Measurements from ENCODE around the gene PTGES.

PTGES gene

DNA sequence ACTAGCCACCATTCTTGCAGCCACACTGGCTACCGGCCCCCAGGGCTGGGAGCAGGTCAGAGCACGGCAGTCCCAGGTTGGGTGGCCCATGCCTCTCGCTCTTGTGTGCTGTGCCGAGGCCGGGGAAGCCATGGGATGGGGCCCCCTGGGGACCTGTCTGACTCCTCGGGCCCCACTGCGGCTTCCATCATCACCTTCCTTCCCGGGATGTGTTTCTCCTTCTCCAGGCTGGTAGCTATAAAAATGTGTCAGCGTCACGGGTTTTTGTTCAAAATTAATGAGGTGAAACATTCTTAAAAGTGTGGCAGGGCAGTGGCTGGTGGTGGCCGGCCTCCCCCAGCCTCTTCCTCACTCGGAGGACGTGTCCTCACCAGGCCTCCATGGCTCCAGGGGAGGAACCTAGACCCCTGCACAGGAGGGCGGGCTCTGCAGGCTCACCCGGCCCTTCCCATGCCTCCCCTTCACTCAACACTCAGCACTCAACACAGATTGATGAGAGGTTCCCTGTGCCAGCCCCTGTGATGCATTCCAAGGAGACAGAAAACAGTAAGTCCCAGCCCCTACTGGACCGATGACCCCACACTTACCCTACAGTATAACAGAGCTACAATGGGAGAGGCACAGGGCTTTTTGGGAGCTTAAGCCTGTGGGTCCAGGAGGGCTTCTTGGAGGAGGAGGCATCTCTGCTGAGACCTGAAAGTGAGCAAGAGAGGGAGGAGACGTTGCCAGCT lies 43.2 kb downstream of the PTGES start:
- TF ChIP-seq, protein P1, sequence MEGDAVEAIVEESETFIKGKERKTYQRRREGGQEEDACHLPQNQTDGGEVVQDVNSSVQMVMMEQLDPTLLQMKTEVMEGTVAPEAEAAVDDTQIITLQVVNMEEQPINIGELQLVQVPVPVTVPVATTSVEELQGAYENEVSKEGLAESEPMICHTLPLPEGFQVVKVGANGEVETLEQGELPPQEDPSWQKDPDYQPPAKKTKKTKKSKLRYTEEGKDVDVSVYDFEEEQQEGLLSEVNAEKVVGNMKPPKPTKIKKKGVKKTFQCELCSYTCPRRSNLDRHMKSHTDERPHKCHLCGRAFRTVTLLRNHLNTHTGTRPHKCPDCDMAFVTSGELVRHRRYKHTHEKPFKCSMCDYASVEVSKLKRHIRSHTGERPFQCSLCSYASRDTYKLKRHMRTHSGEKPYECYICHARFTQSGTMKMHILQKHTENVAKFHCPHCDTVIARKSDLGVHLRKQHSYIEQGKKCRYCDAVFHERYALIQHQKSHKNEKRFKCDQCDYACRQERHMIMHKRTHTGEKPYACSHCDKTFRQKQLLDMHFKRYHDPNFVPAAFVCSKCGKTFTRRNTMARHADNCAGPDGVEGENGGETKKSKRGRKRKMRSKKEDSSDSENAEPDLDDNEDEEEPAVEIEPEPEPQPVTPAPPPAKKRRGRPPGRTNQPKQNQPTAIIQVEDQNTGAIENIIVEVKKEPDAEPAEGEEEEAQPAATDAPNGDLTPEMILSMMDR (conservative IDR thresholded peaks at IDR 0.05; ENCODE audit: low read length), result no peak
- no peak overlapping the region for H3K4me3 ChIP-seq (ENCODE audit: low read length)
- DNase-seq (ENCODE audit: low read depth), result peak; percentile 30

DNA sequence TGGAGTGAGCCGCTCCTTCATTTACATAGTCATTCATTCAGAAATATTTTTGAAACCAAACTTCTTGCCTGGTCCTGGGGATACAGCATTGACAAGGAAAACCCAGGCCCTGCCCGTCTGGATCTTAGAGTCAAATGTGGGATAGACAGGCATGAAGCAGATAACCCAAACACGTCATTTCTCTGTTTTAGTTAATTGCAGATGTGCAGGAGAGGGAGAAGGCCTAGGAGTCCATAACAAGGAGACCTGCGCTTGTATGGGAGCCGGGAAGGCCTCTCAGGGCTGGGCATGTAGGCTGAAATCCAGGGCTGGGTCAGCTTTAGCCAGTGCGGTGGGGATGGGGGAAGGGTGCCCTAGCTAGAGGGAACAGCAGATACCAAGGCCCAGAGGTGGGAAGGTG lies 44.0 kb downstream of the PTGES start:
- TF ChIP-seq, protein P1 (conservative IDR thresholded peaks at IDR 0.05; ENCODE audit: low read length), result no peak
- H3K4me3 ChIP-seq (ENCODE audit: low read length), result no peak overlapping the region
- DNase-seq (ENCODE audit: low read depth), result peak; percentile 81

DNA sequence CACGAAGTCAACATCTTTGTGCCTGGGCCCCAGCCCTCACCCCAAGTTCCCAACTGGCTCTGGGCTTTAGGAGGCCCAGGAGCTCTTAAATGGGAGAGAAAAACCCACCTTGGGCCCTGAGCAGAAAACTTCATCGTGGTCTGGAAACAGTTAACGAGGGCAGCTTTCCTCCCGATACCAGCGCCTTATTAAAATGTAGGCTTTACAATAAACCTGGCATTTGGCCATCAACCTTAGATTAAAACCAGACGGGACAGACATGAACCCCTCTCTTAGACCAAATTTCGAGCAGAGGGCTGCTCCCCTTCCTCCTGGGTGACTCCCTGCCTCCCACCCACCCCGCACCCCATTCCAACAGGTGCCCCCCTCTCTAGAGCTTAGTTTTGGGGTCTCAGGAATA lies 48.0 kb downstream of the PTGES start:
- TF ChIP-seq, protein P1 (conservative IDR thresholded peaks at IDR 0.05; ENCODE audit: low read length), result no peak
- DNase-seq (ENCODE audit: low read depth), result no peak
- H3K4me3 ChIP-seq (ENCODE audit: low read length), result no peak overlapping the region

DNA sequence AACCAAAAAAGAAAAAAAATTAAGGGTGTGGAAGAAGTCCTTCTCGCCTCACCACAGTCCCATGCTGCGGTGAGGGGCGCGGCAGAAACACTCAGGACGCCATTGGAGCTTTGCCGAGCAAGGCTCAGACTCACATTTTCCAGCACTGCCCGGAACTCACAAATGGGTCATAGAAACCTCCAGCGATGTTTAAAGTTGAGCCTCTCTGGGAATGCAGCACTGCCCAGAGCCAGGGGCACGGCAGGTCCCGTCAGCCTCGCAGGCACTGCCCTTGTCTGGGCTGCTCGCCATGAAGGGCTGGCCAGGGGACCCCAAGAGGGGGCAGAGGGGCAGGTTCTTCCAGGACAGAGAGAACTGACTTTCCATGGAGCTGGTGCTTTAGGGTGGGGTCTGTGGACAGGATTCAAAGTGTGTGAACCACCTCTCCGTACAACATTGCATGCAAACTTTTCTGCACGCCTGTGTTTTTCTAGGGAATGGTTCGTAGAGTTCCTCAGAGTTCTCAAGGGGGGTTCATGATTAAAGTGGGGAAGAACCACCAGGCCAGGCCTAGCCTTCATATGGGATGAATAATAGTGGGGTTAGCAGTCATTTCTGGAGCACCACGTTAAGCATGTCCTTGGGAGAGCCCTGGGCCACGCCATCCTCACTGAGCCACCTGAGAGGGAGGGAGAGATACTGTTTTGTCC lies 49.0 kb downstream of the PTGES start:
- peak; percentile 81 for DNase-seq (ENCODE audit: low read depth)
- H3K4me3 ChIP-seq (ENCODE audit: low read length), result 0 out of 2 replicates have a peak overlapping the region, but pooled peaks have one; percentile 5
- TF ChIP-seq, protein P1 (conservative IDR thresholded peaks at IDR 0.05; ENCODE audit: low read length), result no peak

DNA sequence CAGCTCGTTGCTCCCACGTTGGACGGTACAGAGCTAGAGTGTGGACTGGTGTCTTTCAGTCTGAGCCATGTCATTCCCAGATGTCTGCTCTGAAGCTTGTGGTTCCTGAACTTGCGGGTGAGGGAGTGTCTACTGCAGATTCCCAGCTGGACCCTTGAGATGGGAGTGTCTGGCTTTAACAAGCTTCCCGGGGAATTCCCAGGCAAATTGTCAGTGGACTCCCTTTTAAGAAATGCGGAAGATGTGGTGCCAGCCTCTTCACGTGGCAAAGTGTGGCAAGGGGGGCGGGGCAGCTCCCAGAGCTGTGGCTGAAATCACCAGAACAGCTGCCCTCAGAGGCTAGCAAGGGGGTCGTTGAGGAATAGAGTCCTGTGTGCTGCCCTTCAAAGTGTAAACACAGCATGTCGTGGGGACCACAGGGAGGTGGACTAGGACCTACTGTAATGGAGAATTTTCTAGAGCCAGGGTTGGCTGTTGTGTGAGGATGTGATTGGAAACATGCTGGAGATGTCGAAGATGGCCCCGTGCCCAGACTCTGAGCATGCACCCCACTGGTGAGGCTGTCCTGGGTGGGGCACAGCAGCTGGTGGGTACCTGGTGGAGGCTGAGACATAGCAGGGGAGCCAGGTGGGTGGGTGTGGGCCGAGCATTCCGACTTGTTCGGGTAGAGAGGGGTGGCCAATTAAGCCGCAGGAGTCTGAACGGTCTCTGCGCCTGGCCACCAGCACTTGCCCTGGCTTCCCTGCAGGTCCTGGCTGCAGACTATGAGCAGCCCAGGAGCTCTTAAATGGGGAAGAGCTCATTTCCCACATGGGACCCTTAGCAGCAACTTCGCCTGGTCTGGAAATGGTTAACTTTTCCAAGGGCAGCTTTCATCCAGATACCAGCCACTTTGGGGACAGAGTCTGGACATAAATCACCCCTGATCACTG lies 50.0 kb downstream of the PTGES start:
- DNase-seq (ENCODE audit: low read depth), result peak; percentile 99
- TF ChIP-seq, protein P1 (conservative IDR thresholded peaks at IDR 0.05; ENCODE audit: low read length), result no peak
- peak overlapping the region; percentile 7; the same call in 1 of the 2 replicates for H3K4me3 ChIP-seq (ENCODE audit: low read length)

DNA sequence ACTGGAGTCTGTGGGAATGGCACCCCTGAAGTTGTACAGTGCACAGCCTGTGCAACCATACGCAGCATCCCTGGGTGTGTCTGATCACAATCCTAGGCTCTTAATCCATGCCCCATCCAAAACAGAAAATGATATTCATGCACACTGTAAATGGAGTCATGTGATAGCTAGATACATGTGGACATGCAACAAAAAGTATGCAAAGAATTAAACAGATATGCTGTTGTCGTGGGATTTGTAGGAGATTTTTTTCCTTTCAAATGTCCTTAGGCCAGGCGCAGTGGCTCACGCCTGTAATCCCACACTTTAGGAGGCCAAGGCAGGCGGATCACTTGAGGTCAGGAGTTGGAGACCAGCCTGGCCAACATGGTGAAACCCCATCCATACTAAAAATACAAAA lies 51.3 kb downstream of the PTGES start:
- H3K4me3 ChIP-seq (ENCODE audit: low read length), result no peak overlapping the region
- TF ChIP-seq, protein P1 (conservative IDR thresholded peaks at IDR 0.05; ENCODE audit: low read length), result no peak
- DNase-seq (ENCODE audit: low read depth), result peak; percentile 72

All from AG10803 (cell line).